Natural killer cell (primary cell): Measurements from ENCODE around the gene GPATCH2. TPM values are rescaled to one million over a fixed set of nuclear protein-coding genes. Genes with fewer than 3 reads are reported as not detected.
"Not testable (repeated sequence)": the region's sequence is repeated elsewhere in the genome, so short reads cannot be mapped to it uniquely, and the experiment has no call there.

Experiments used
- ATAC-seq, 3 donors: fragments of 150-1000 bp in 2 of 3; fragments of 200-7000 bp in 1 of 3; cut with Tn5 transposase; 1 replicate in 1 of 3; 2 replicates in 2 of 3; pipeline ENCODE4 v1.10.0; 2021; ENCODE audit warnings: mild to moderate bottlenecking in 2 of 3, moderate library complexity in 2 of 3
- DNase-seq, 2 donors: peaks; one replicate each; pipeline versions ENCODE4 v3.0.0 to v3.0.0-alpha.2; 2013 to 2021; ENCODE audit warnings: mixed read lengths in 1 of 2
- H3K27ac ChIP-seq: one replicate; pipeline ENCODE4 v1.5.1; 2013; ENCODE audit warnings: mild to moderate bottlenecking, low read length
- H3K27me3 ChIP-seq: one replicate; pipeline ENCODE4 v1.6.1; 2013; ENCODE audit warnings: low read length; ENCODE audit not compliant: control insufficient read depth, insufficient read depth
- H3K36me3 ChIP-seq: one replicate; pipeline ENCODE4 v1.6.1; 2013; ENCODE audit warnings: low read length; ENCODE audit not compliant: control insufficient read depth, insufficient read depth
- H3K4me1 ChIP-seq: one replicate; pipeline ENCODE4 v1.6.1; 2013; ENCODE audit warnings: low read length; ENCODE audit not compliant: control insufficient read depth, insufficient read depth
- H3K4me3 ChIP-seq: one replicate; pipeline ENCODE4 v1.5.1; 2013; ENCODE audit warnings: low read length
- H3K9me3 ChIP-seq: one replicate; pipeline ENCODE4 v1.6.1; 2013; ENCODE audit warnings: low read length; ENCODE audit not compliant: control insufficient read depth, insufficient read depth
- H3K27ac Mint-ChIP-seq, 2 donors: one replicate each; pipeline ENCODE4 v1.8.0; 2022; ENCODE audit warnings: mild to moderate bottlenecking in 2 of 2, mixed read lengths in 2 of 2, moderate library complexity in 1 of 2
- H3K27me3 Mint-ChIP-seq, 2 donors: one replicate each; pipeline ENCODE4 v1.8.0; 2022; ENCODE audit warnings: low read depth in 2 of 2, mixed read lengths in 2 of 2
- H3K36me3 Mint-ChIP-seq: one replicate; pipeline ENCODE4 v1.8.0; 2022; ENCODE audit warnings: mixed read lengths
- H3K4me1 Mint-ChIP-seq, 2 donors: one replicate each; pipeline ENCODE4 v1.8.0; 2022; ENCODE audit warnings: mixed read lengths in 2 of 2
- H3K4me3 Mint-ChIP-seq: one replicate; pipeline ENCODE4 v1.8.0; 2022; ENCODE audit warnings: mild to moderate bottlenecking, moderate library complexity, mixed read lengths
- H3K9me3 Mint-ChIP-seq, 2 donors: one replicate each; pipeline ENCODE4 v1.8.0; 2022; ENCODE audit warnings: mixed read lengths in 2 of 2
- CTCF ChIP-seq: fragments of 200-600 bp; IDR thresholded peaks from one replicate; pipeline ENCODE4 v1.8.0; 2022; ENCODE audit warnings: antibody characterized with exemption
- WGBS: methylation state at CpG from one replicate; pipeline ENCODE4 v1.1.7; 2013; ENCODE audit warnings: missing lambda C conversion rate; ENCODE audit not compliant: insufficient coverage; 5-methylcytosine and 5-hydroxymethylcytosine counted together
- intact Hi-C: fragments of 100-400 bp; cut with micrococcal nuclease; formaldehyde crosslinking; loops from one replicate; pipeline ENCODE4 v1.14.2; 2022
- total RNA-seq, 4 donors: library from RNA; stranded (reverse); fragments of 120-200 nt in 1 of 4; gene quantifications; one replicate each; pipeline versions ENCODE4 v1.2.3 to v1.2.4, GENCODE V29; 2013 to 2022

The GPATCH2 gene
- total RNA-seq, 3 donors from 2014 or later (not counting 1 experiment from before 2014, with no cell fraction given), result 10.4 to 15.4 (median 11.7) TPM

- Histone ChIP-seq H3K4me1 (no peaks in the 10 kb centered on the region), H3K9me3 (no peaks in the 10 kb centered on the region), H3K27ac (no peak overlapping the region), H3K36me3 (no peaks in the 10 kb centered on the region), H3K4me3 (no peak overlapping the region), H3K27me3 (no peaks in the 10 kb centered on the region)
- DNase-seq (no peak), ATAC-seq (no peak)
- intact Hi-C loops, result no loop called here
- H3K27ac Mint-ChIP-seq, result no peak overlapping the region
- no peak overlapping the region for H3K4me3 Mint-ChIP-seq
- peaks cover 6 to 9% of the 10 kb centered on the region in 2 donors for H3K4me1 Mint-ChIP-seq
- no peak for TF ChIP-seq CTCF
- no peaks in the 10 kb centered on the region for H3K36me3 Mint-ChIP-seq
- no peaks in the 10 kb centered on the region for H3K9me3 Mint-ChIP-seq
- WGBS, result 92% methylated on average over 1 of the region's 1 CpG
- no peaks in the 10 kb centered on the region for H3K27me3 Mint-ChIP-seq
Measured at GRCh38 chr1:217526636-217527035, 104.3 kb downstream of the GPATCH2 start.

GRCh38 chr1:217525773-217526490 lies 105.0 kb downstream of the GPATCH2 start:
- no peaks in the 10 kb centered on the region for H3K4me1 ChIP-seq
- no peak overlapping the region for H3K27ac ChIP-seq
- H3K4me3 ChIP-seq, result no peak overlapping the region
- no CpG with 5 or more reads among the region's 3 CpGs for WGBS
- Mint-ChIP-seq H3K4me3 (no peak overlapping the region), H3K27ac (no peak overlapping the region), H3K9me3 (no peaks in the 10 kb centered on the region), H3K4me1 (peaks cover 6 to 9% of the 10 kb centered on the region in 2 donors), H3K36me3 (no peaks in the 10 kb centered on the region), H3K27me3 (no peaks in the 10 kb centered on the region)
- ATAC-seq (no peak), DNase-seq (no peak)
- no peaks in the 10 kb centered on the region for H3K9me3 ChIP-seq
- intact Hi-C loops, result no loop called here
- no peak for TF ChIP-seq CTCF
- H3K27me3 ChIP-seq, result no peaks in the 10 kb centered on the region
- H3K36me3 ChIP-seq, result no peaks in the 10 kb centered on the region

- Mint-ChIP-seq H3K27me3 (no peaks in the 10 kb centered on the region), H3K4me1 (peaks cover 6 to 9% of the 10 kb centered on the region in 2 donors), H3K36me3 (no peaks in the 10 kb centered on the region), H3K9me3 (no peaks in the 10 kb centered on the region), H3K27ac (no peak overlapping the region), H3K4me3 (no peak overlapping the region)
- Histone ChIP-seq H3K27me3 (no peaks in the 10 kb centered on the region), H3K9me3 (no peaks in the 10 kb centered on the region), H3K4me3 (no peak overlapping the region), H3K27ac (no peak overlapping the region), H3K36me3 (no peaks in the 10 kb centered on the region), H3K4me1 (no peaks in the 10 kb centered on the region)
- TF ChIP-seq CTCF, result no peak
- intact Hi-C loops, result no loop called here
- DNase-seq (no peak), ATAC-seq (no peak)
- WGBS, result no CpG with 5 or more reads among the region's 4 CpGs
Measured at GRCh38 chr1:217524787-217525520, 105.9 kb downstream of the GPATCH2 start.

GRCh38 chr1:217523921-217524320 lies 107.0 kb downstream of the GPATCH2 start:
- H3K27ac ChIP-seq, H3K27me3 Mint-ChIP-seq, ATAC-seq, H3K36me3 ChIP-seq, H3K27me3 ChIP-seq, H3K36me3 Mint-ChIP-seq, intact Hi-C loops, H3K4me1 ChIP-seq, H3K4me3 Mint-ChIP-seq, DNase-seq, H3K27ac Mint-ChIP-seq, H3K9me3 ChIP-seq, H3K9me3 Mint-ChIP-seq, H3K4me1 Mint-ChIP-seq, H3K4me3 ChIP-seq: not testable (repeated sequence)
- WGBS, result 99% methylated on average over 16 of the region's 28 CpGs
